OCI-LY1 (cell line): ENCODE results near the gene TPST2.

ENCODE experiments used
- H2AFZ ChIP-seq: fragments of 200-600 bp; sonication (generic), shearing (Covaris generic); 2 replicates; pipeline ENCODE4 v1.6.0; 2014; ENCODE audit warnings: antibody characterized with exemption, mild to moderate bottlenecking, low read length
- H3F3A ChIP-seq: fragments of 200-600 bp; sonication (generic), shearing (Covaris generic); 2 replicates; pipeline ENCODE4 v1.6.0; 2014; ENCODE audit warnings: mild to moderate bottlenecking, antibody characterized with exemption, low read length, moderate library complexity; ENCODE audit not compliant: insufficient read depth
- H3K27ac ChIP-seq: fragments of 200-600 bp; sonication (generic); 2 replicates; pipeline ENCODE4 v1.5.1; 2014; ENCODE audit warnings: low read length, mixed run types, mild to moderate bottlenecking, low read depth; ENCODE audit not compliant: poor library complexity, severe bottlenecking
- H3K27me3 ChIP-seq: fragments of 200-600 bp; sonication (generic); 2 replicates; pipeline ENCODE4 v1.6.0; 2014; ENCODE audit warnings: antibody characterized with exemption, mild to moderate bottlenecking, low read length, moderate library complexity; ENCODE audit not compliant: insufficient read depth
- H3K36me3 ChIP-seq: fragments of 200-600 bp; sonication (generic); 2 replicates; pipeline ENCODE4 v1.6.1; 2014; ENCODE audit warnings: mild to moderate bottlenecking, antibody characterized with exemption, low read length, moderate library complexity, mixed read lengths; ENCODE audit not compliant: insufficient read depth
- H3K4me1 ChIP-seq: fragments of 200-600 bp; sonication (generic); 2 replicates; pipeline ENCODE4 v1.5.1; 2014; ENCODE audit warnings: mild to moderate bottlenecking, low read length, moderate library complexity; ENCODE audit not compliant: insufficient read depth, severe bottlenecking
- H3K4me2 ChIP-seq: fragments of 200-600 bp; sonication (generic), shearing (Covaris generic); 2 replicates; pipeline ENCODE4 v1.6.1; 2014; ENCODE audit warnings: low read length
- H3K4me3 ChIP-seq: fragments of 200-600 bp; sonication (generic); 2 replicates; pipeline ENCODE4 v1.5.1; 2014; ENCODE audit warnings: low read length, low read depth, mild to moderate bottlenecking, mixed read lengths; ENCODE audit not compliant: poor library complexity, severe bottlenecking
- H3K79me2 ChIP-seq: fragments of 200-600 bp; shearing (Covaris generic); 2 replicates; pipeline ENCODE4 v1.6.1; 2016; ENCODE audit warnings: mixed run types, low read length, mixed read lengths; ENCODE audit not compliant: insufficient read depth
- H3K9ac ChIP-seq: fragments of 200-600 bp; sonication (generic), shearing (Covaris generic); 2 replicates; pipeline ENCODE4 v1.6.1; 2014; ENCODE audit warnings: mild to moderate bottlenecking, low read length, mixed read lengths
- H3K9me2 ChIP-seq: fragments of 200-600 bp; sonication (generic), shearing (Covaris generic); 2 replicates; pipeline ENCODE4 v1.6.1; 2014; ENCODE audit warnings: low read depth, mild to moderate bottlenecking, low read length, mixed read lengths
- H3K9me3 ChIP-seq: fragments of 200-600 bp; shearing (Covaris generic); 2 replicates; pipeline ENCODE4 v1.6.1; 2014; ENCODE audit warnings: low read length, mixed read lengths
- H4K20me1 ChIP-seq: fragments of 200-600 bp; sonication (generic), shearing (Covaris generic); 2 replicates; pipeline ENCODE4 v1.6.0; 2016; ENCODE audit warnings: mild to moderate bottlenecking, low read length; ENCODE audit not compliant: insufficient read depth
- CTCF ChIP-seq: fragments of 200-600 bp; sonication (generic), shearing (Covaris generic); IDR thresholded peaks from 2 replicates; pipeline ENCODE4 v1.5.1; 2017; ENCODE audit warnings: mild to moderate bottlenecking, antibody characterized with exemption, low read length, moderate library complexity, mixed read lengths
- EZH2 ChIP-seq: fragments of 200-600 bp; sonication (generic), shearing (Covaris generic); IDR thresholded peaks from 2 replicates; pipeline ENCODE4 v1.8.0; 2017; ENCODE audit warnings: borderline replicate concordance, mixed run types, mild to moderate bottlenecking, antibody characterized with exemption, low read length, moderate library complexity, mixed read lengths

TPST2 gene

GRCh38 chr22:26589845-26590736 is at the start of gene TPST2:
Gene TPST2, minus strand, starts transcription at chr22:26590132. Its CDS starts 48,502 bp downstream, at chr22:26541630.
- Histone ChIP-seq H3K9ac (peak within 1 kb of the TSS; percentile 93), H3F3A (no peaks in the 10 kb centered on the region), H3K4me3 (peak within 1 kb of the TSS; percentile 95), H3K27ac (peak within 1 kb of the TSS; percentile 49), H3K79me2 (peaks cover 26% of the 10 kb centered on the region), H3K9me3 (peaks cover 4% of the 10 kb centered on the region; the same call in 1 of the 2 replicates), H2AFZ (no peak within 1 kb of the TSS), H3K27me3 (no peaks in the 10 kb centered on the region), H3K36me3 (peaks cover 7% of the 10 kb centered on the region), H3K4me2 (peak within 1 kb of the TSS; percentile 85), H3K9me2 (no peaks in the 10 kb centered on the region), H3K4me1 (peaks cover 46% of the 10 kb centered on the region), H4K20me1 (no peaks in the 10 kb centered on the region)
- no peak for TF ChIP-seq CTCF
- TF ChIP-seq EZH2 = no peak

GRCh38 chr22:26636296-26636695 is 46.4 kb upstream of the TPST2 start:
- Histone ChIP-seq H3K9ac (no peak overlapping the region), H3K4me2 (no peak overlapping the region), H3K9me2 (no peaks in the 10 kb centered on the region), H3K27me3 (no peaks in the 10 kb centered on the region; the same call in 1 of the 2 replicates), H3K4me3 (no peak overlapping the region), H3K4me1 (no peaks in the 10 kb centered on the region), H3K27ac (no peak overlapping the region), H4K20me1 (no peaks in the 10 kb centered on the region), H3K36me3 (no peaks in the 10 kb centered on the region), H3K9me3 (no peaks in the 10 kb centered on the region), H3K79me2 (no peaks in the 10 kb centered on the region), H2AFZ (no peak overlapping the region), H3F3A (no peaks in the 10 kb centered on the region)
- TF ChIP-seq CTCF = no peak

- no peak overlapping the region for H3K4me2 ChIP-seq
- H3K4me1 ChIP-seq = no peaks in the 10 kb centered on the region
- peaks cover 5% of the 10 kb centered on the region; the same call in 1 of the 2 replicates for H3K9me3 ChIP-seq
- H3K27me3 ChIP-seq = no peaks in the 10 kb centered on the region; the same call in 1 of the 2 replicates
- TF ChIP-seq EZH2 (no peak), CTCF (no peak)
- no peak overlapping the region for H2AFZ ChIP-seq
- no peak overlapping the region for H3K27ac ChIP-seq
- no peaks in the 10 kb centered on the region for H4K20me1 ChIP-seq
- no peak overlapping the region for H3K4me3 ChIP-seq
- no peaks in the 10 kb centered on the region for H3K79me2 ChIP-seq
- no peaks in the 10 kb centered on the region for H3K36me3 ChIP-seq
- H3K9ac ChIP-seq = no peak overlapping the region
- H3F3A ChIP-seq = no peaks in the 10 kb centered on the region
- H3K9me2 ChIP-seq = no peaks in the 10 kb centered on the region
Measured at GRCh38 chr22:26635117-26635516, 45.2 kb upstream of the TPST2 start.
